D341Med (cell line): Measurements from ENCODE around the gene MRO.
"Not testable (repeated sequence)": the region's sequence is repeated elsewhere in the genome, so short reads cannot be mapped to it uniquely, and the experiment has no call there.

ENCODE experiments used
- DNase-seq: peaks from one replicate; pipeline ENCODE4 v3.0.0; 2012; ENCODE audit warnings: low spot score

The MRO gene

GRCh38 chr18:50833496-50833895 is 13.7 kb upstream of the MRO start:
- not testable (repeated sequence) for DNase-seq

- DNase-seq = no peak
Observed at GRCh38 chr18:50832754-50833153, 12.9 kb upstream of the MRO start.

- DNase-seq = no peak
Observed at GRCh38 chr18:50830544-50830943, 10.7 kb upstream of the MRO start.

GRCh38 chr18:50829644-50830043 is 9.8 kb upstream of the MRO start:
- DNase-seq = no peak

GRCh38 chr18:50826027-50826426 is 6.2 kb upstream of the MRO start:
- no peak for DNase-seq

GRCh38 chr18:50825621-50826020 is 5.8 kb upstream of the MRO start:
- no peak for DNase-seq

GRCh38 chr18:50822756-50823155 is 2.9 kb upstream of the MRO start:
- DNase-seq = no peak

- no peak for DNase-seq
Observed at GRCh38 chr18:50820901-50821520, 1.2 kb upstream of the MRO start.

- peak; percentile 53 for DNase-seq
Observed at GRCh38 chr18:50819027-50819727, 639 bp downstream of the MRO start.

- no peak for DNase-seq
Observed at GRCh38 chr18:50816419-50817166, 3.2 kb downstream of the MRO start.

GRCh38 chr18:50814395-50814794 is 5.4 kb downstream of the MRO start:
- DNase-seq = no peak

GRCh38 chr18:50813353-50813752 is 6.5 kb downstream of the MRO start:
- no peak for DNase-seq

GRCh38 chr18:50812834-50813233 is 7.0 kb downstream of the MRO start:
- DNase-seq = no peak

GRCh38 chr18:50807176-50807575 is 12.6 kb downstream of the MRO start:
- DNase-seq = no peak

GRCh38 chr18:50806208-50806616 is 13.6 kb downstream of the MRO start:
- DNase-seq = no peak

- DNase-seq = no peak
Observed at GRCh38 chr18:50805732-50806131, 14.1 kb downstream of the MRO start.

- no peak for DNase-seq
Observed at GRCh38 chr18:50803592-50803991, 16.2 kb downstream of the MRO start.

- no peak for DNase-seq
Observed at GRCh38 chr18:50802141-50802540, 17.7 kb downstream of the MRO start.

GRCh38 chr18:50797142-50797541 is 22.7 kb downstream of the MRO start:
- DNase-seq = no peak

- no peak for DNase-seq
Observed at GRCh38 chr18:50796495-50796894, 23.3 kb downstream of the MRO start.

GRCh38 chr18:50793641-50794565 is 25.9 kb downstream of the MRO start:
- no peak for DNase-seq

GRCh38 chr18:50792885-50793284 is 26.9 kb downstream of the MRO start:
- DNase-seq = no peak
